Transverse colon (tissue), 4 donors: ENCODE results near the gene COL4A6. TPM values are rescaled to one million over a fixed set of nuclear protein-coding genes. Genes with fewer than 3 reads are reported as not detected.

Experiments used
- DNase-seq: peaks from one replicate; pipeline ENCODE4 v3.0.0-alpha.2; 2019
- H3K27ac ChIP-seq, 4 donors: fragments of 200-600 bp; sonication (generic); 2 replicates each; pipeline ENCODE4 v1.5.1; 2016 to 2018; ENCODE audit warnings: inconsistent platforms in 4 of 4
- H3K27me3 ChIP-seq: fragments of 200-600 bp; sonication (generic); 2 replicates; pipeline ENCODE4 v1.5.1; 2017; ENCODE audit warnings: inconsistent platforms
- H3K36me3 ChIP-seq, 4 donors: fragments of 200-600 bp; sonication (generic); 2 replicates each; pipeline ENCODE4 v1.5.1; 2017 to 2019; ENCODE audit warnings: inconsistent platforms in 4 of 4
- H3K4me1 ChIP-seq, 4 donors: fragments of 200-600 bp; sonication (generic); 2 replicates each; pipeline ENCODE4 v1.5.1; 2017 to 2020; ENCODE audit warnings: inconsistent platforms in 4 of 4
- H3K4me3 ChIP-seq, 4 donors: fragments of 200-600 bp; sonication (generic); 1 replicate in 1 of 4; 2 replicates in 3 of 4; pipeline versions ENCODE4 v1.5.1 to v1.6.1; 2017 to 2019; ENCODE audit warnings: inconsistent platforms in 4 of 4
- H3K9me3 ChIP-seq, 2 donors: fragments of 200-600 bp; sonication (generic); 2 replicates each; pipeline ENCODE4 v1.5.1; 2017 to 2019; ENCODE audit warnings: inconsistent platforms in 2 of 2
- EP300 ChIP-seq: sonication (generic); formaldehyde crosslinking; IDR thresholded peaks from one replicate; pipeline ENCODE4 v1.6.1; 2017; ENCODE audit warnings: antibody characterized with exemption, low read depth
- POLR2A ChIP-seq: fragments of 450-650 bp; IDR thresholded peaks from one replicate; pipeline ENCODE4 v1.6.1; 2016; ENCODE audit warnings: antibody characterized with exemption, mild to moderate bottlenecking, moderate library complexity
- POLR2AphosphoS5 ChIP-seq, 3 donors: sonication (generic); formaldehyde crosslinking; IDR thresholded peaks; one replicate each; pipeline ENCODE4 v1.6.1; 2016; ENCODE audit warnings: antibody characterized with exemption in 3 of 3
- WGBS, 2 donors: methylation state at CpG; one replicate each; pipeline ENCODE4 v1.1.5; 2018; ENCODE audit warnings: low coverage in 1 of 2; 5-methylcytosine and 5-hydroxymethylcytosine counted together
- in situ Hi-C, 4 donors: fragments of 200-750 bp; cut with MboI; loops; one replicate each; pipeline versions ENCODE4 v1.15.0 to v1.15.1; 2017; ENCODE audit warnings: low sequenced_read_pairs in 3 of 4, low pct_ligation_motif_present in 1 of 4, low pct_unique_long_range_greater_than_20kb in 1 of 4
- intact Hi-C: fragments of 100-400 bp; cut with DNase I; formaldehyde crosslinking; loops from one replicate; pipeline ENCODE4 v1.15.1; 2023; ENCODE audit warnings: low total_unique reads
- total RNA-seq, 4 donors: library from RNA; depleted of rRNA; stranded (reverse); fragments of >200 nt; gene quantifications; one replicate each; pipeline ENCODE4 v1.1.0, GENCODE V29; 2016
- TF ChIP-seq, protein P1 (sequence below), 5 experiments: fragments of 200-600 bp in 3 of 5; fragments of 450-650 bp in 2 of 5; sonication (generic) in 3 of 5; IDR thresholded peaks; 1 replicate in 2 of 5; 2 replicates in 3 of 5; pipeline ENCODE4 v1.5.1; 2016 to 2017; ENCODE audit warnings: antibody characterized with exemption in 5 of 5, inconsistent platforms in 3 of 5, mild to moderate bottlenecking in 2 of 5, moderate library complexity in 1 of 5

COL4A6 gene
- total RNA-seq, 4 donors from 2014 or later = 0.32 to 0.75 (median 0.57) TPM

DNA sequence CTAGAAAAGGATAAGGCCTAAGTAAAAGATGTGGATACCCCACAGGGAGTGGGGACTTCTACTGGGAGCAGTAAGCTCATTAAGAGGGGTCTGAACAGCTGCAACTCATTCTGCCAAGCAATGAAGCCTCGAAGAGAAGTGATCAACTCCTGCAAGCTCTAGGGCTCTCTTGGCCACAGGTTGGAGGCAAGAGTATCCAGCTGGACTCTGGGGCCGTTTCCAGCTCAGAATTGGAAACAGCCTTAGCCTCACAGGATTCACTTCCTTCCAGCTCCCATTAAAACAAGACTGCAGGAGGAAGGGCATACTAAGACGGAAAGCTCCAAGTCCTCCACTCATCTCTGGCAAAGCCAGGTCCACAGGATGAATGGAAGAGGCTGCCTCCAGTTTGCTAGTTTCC is 220.3 kb downstream of the COL4A6 start:
- no peak overlapping the region for H3K4me3 ChIP-seq
- TF ChIP-seq EP300 (no peak), POLR2A (no peak), POLR2AphosphoS5 (IDR thresholded peaks at IDR 0.05) (no peak)
- TF ChIP-seq, protein P1, sequence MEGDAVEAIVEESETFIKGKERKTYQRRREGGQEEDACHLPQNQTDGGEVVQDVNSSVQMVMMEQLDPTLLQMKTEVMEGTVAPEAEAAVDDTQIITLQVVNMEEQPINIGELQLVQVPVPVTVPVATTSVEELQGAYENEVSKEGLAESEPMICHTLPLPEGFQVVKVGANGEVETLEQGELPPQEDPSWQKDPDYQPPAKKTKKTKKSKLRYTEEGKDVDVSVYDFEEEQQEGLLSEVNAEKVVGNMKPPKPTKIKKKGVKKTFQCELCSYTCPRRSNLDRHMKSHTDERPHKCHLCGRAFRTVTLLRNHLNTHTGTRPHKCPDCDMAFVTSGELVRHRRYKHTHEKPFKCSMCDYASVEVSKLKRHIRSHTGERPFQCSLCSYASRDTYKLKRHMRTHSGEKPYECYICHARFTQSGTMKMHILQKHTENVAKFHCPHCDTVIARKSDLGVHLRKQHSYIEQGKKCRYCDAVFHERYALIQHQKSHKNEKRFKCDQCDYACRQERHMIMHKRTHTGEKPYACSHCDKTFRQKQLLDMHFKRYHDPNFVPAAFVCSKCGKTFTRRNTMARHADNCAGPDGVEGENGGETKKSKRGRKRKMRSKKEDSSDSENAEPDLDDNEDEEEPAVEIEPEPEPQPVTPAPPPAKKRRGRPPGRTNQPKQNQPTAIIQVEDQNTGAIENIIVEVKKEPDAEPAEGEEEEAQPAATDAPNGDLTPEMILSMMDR (IDR thresholded peaks at IDR 0.05) = no peak
- intact Hi-C loops = no loop called here
- H3K36me3 ChIP-seq = no peaks in the 10 kb centered on the region
- H3K27me3 ChIP-seq = no peaks in the 10 kb centered on the region
- 61% methylated on average over 3 of the region's 3 CpGs; no CpG with 5 or more reads in 1 of the 2 donors for WGBS, 2 donors
- H3K9me3 ChIP-seq = no peaks in the 10 kb centered on the region
- H3K4me1 ChIP-seq = no peaks in the 10 kb centered on the region
- no peak for DNase-seq
- H3K27ac ChIP-seq = no peak overlapping the region
- in situ Hi-C loops = loop anchor here in 2 of 4 donors (25.0 kb wide), 1 partner anchor 319 kb away; no protein-coding TSS in a partner anchor

DNA sequence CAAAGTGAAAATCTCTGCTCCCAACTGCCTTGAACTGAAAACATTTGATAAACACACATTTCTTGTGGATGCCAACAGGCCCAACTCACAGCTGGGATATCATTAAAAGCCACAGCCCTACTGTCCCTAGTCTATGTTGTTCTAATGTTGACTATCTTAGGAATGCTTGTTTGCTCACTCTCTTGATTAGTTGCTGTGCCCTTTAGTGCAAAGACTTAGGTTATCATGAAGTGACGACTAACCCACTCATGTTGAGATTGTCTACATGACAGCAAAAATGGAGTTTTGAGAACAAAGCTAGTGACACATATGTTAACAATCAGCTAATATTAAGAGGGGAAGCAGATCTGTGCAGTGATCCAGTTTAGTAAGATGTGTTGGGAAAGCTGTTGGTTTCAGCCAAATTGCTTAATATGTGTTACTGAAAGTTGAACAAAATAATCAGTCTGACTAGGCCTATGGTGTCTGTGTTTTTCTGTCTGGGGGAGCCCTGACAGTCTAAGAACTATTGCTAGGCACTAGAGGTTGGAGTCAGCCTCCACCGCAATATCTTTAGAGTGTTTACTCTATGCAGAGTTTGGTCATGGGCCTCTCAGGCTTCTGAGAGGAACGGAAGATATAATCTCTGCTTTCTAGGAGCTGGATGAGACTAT is 221.2 kb downstream of the COL4A6 start:
- Histone ChIP-seq H3K4me3 (no peak overlapping the region), H3K27me3 (no peaks in the 10 kb centered on the region), H3K27ac (no peak overlapping the region), H3K9me3 (no peaks in the 10 kb centered on the region), H3K36me3 (no peaks in the 10 kb centered on the region), H3K4me1 (no peaks in the 10 kb centered on the region)
- WGBS, 2 donors = 74% methylated on average over 3 of the region's 3 CpGs; no CpG with 5 or more reads in 1 of the 2 donors
- in situ Hi-C loops = loop anchor here in 2 of 4 donors (25.0 kb wide), 1 partner anchor 320 kb away; no protein-coding TSS in a partner anchor
- TF ChIP-seq, protein P1 (IDR thresholded peaks at IDR 0.05) = no peak
- TF ChIP-seq POLR2AphosphoS5 (IDR thresholded peaks at IDR 0.05) = peak in 1 of 3 donors; percentile 15
- DNase-seq = no peak
- intact Hi-C loops = no loop called here

DNA sequence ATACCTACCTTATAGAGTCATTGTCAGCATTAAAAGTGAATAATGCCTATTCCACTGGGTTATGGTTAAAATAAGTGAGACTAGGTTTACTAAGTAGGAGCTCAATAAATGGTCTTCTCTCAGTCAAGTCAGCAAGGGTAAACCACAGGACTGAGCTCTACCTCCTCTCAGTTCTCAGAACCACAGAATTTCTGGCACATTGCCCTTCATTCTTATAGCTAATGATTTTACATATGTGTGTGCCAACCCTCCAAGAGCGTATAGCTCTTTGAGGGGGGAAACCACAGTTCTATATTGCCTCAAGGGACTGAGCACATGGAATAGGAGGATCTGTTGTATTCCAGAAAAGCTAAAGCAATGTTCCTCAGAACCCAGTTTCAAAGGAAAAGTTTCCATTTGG is 221.8 kb downstream of the COL4A6 start:
- intact Hi-C loops = no loop called here
- H3K9me3 ChIP-seq = no peaks in the 10 kb centered on the region
- no peaks in the 10 kb centered on the region for H3K4me1 ChIP-seq
- TF ChIP-seq POLR2AphosphoS5 (IDR thresholded peaks at IDR 0.05) (no peak), EP300 (no peak), POLR2A (no peak)
- TF ChIP-seq, protein P1 (IDR thresholded peaks at IDR 0.05) = no peak
- 67% methylated on average over 1 of the region's 1 CpG; no CpG with 5 or more reads in 1 of the 2 donors for WGBS, 2 donors
- no peak overlapping the region for H3K4me3 ChIP-seq
- in situ Hi-C loops = loop anchor here in 2 of 4 donors (25.0 kb wide), 1 partner anchor 321 kb away; no protein-coding TSS in a partner anchor
- no peak for DNase-seq
- no peak overlapping the region for H3K27ac ChIP-seq
- no peaks in the 10 kb centered on the region for H3K36me3 ChIP-seq
- no peaks in the 10 kb centered on the region for H3K27me3 ChIP-seq

DNA sequence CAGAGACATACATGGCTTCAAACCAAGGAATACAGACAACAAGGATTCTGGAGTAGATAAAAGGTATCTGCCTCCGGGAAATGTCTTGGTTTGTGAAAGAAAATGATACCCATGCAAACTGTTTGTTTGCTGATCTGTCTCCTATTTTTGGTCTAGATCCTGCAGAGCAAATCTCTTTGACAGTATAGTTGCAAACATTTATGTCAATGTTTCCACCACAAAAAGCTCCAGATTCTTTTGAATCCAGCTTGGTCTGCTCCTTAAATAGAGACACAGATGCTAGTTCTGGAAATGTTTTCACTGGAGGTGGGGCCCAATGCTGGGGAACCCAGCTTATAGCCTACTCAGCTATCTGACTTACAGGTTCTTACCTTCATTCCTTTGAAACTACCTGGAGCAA is 226.9 kb downstream of the COL4A6 start:
- H3K27ac ChIP-seq = no peak overlapping the region
- H3K4me3 ChIP-seq = no peak overlapping the region
- no peaks in the 10 kb centered on the region for H3K36me3 ChIP-seq
- intact Hi-C loops (no loop called here), in situ Hi-C loops (loop anchor here in 2 of 4 donors (25.0 kb wide), 1 partner anchor 326 kb away; no protein-coding TSS in a partner anchor)
- WGBS, 2 donors = 69% methylated on average over 1 of the region's 1 CpG; no CpG with 5 or more reads in 1 of the 2 donors
- DNase-seq = no peak
- no peaks in the 10 kb centered on the region for H3K4me1 ChIP-seq
- H3K27me3 ChIP-seq = no peaks in the 10 kb centered on the region
- TF ChIP-seq POLR2AphosphoS5 (IDR thresholded peaks at IDR 0.05) = no peak
- TF ChIP-seq POLR2A = no peak
- TF ChIP-seq EP300 = no peak
- TF ChIP-seq, protein P1 (IDR thresholded peaks at IDR 0.05) = no peak
- no peaks in the 10 kb centered on the region for H3K9me3 ChIP-seq
